NCI-H2196 (cell line): ENCODE data around the gene MAGEA12.
"Not testable (repeated sequence)": the region's sequence is repeated elsewhere in the genome, so short reads cannot be mapped to it uniquely, and the experiment has no call there.

Experiments used
- DNase-seq: peaks from one replicate; lab custom pipeline; 2025; ENCODE audit not compliant: unreplicated experiment; lab: John Stamatoyannopoulos, UW

MAGEA12 gene

DNA sequence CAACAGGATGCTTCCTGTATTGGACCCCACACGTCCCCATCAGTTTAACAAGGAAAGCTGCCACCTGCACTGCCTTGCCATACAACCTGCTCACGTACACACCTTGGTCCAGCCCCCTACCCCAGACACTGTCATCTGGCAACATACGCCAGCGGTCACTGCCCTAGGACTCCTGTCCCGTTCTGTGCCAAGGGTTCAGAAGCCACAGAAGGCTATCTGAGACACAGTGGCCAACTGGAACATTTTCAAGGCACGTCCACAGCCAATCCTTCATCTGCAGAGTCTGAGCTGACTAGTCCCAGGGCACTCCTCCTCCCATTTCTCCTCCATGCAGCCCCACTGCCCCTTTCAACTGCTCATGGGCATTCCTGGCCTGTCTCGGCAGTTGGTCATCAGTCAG, 28.0 kb downstream of the MAGEA12 start:
- DNase-seq = not testable (repeated sequence)

- DNase-seq = not testable (repeated sequence)
Observed at GRCh38 chrX:152766562-152766961, 33.0 kb downstream of the MAGEA12 start.

DNA sequence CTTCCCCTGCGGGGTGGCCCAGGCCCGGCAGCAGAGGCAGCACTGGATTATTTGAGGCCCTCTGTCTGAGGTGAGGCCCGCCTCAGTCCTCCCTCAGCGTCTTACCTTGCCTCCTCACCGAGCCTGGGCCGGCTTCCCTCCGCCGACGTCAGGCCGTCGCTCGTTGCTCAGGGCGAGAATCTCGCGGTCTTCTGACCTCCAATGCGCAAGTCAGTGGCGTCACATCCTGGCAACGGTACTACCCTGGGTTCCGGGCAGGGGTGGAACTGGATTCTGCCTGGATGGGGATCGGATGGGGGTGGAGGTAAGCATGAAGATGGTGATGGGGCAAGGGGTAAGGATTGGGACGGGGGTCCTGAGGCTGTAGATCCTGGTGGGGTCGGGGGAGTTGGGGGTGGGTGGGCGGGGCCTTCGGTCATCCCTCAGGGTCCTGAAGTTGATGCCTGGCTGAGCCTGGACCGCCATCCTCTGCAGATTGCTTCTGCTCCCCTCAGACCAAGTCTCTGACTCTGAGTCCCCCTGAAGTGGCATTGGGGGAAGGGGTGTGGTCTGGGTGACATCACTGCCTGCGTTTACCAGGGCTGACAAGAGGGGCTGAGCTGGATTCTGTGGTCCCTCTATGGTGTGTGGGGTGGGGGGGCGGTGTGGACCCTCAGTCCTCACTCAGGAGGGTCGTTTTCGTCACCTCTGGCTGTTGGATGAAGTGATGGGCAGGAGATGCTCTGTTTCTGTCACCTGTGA, 36.2 kb downstream of the MAGEA12 start, which contains the start of gene MAGEA6:
Gene MAGEA6, minus strand, starts transcription at position 141 of the 741 bp plus-strand sequence. CDS start 2,039 bp downstream, outside the sequence.
- DNase-seq = not testable (repeated sequence)

GRCh38 chrX:152787062-152787461, 53.5 kb downstream of the MAGEA12 start:
- not testable (repeated sequence) for DNase-seq
